ENCODE measurements around the gene MAP3K9.

DNA sequence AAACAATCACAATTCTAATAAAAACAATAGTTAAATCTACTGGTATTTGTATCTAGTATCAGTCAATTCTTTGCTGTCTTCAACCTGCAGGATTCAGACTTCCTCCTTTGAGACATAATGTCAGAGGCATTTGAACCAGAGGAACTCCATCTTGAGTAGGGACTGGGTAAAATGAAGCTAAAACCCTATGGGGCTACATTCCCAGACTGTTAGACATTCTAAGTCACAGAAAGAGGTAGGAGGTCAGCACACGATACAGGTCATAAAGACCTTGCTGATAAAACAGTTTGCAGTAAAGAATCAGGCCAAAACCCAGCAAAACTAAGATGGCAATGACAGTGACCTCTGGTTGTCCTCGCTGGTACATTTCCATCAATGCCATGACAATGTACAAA, 48.2 kb upstream of the MAP3K9 start:
- TF ChIP-seq, protein P1, sequence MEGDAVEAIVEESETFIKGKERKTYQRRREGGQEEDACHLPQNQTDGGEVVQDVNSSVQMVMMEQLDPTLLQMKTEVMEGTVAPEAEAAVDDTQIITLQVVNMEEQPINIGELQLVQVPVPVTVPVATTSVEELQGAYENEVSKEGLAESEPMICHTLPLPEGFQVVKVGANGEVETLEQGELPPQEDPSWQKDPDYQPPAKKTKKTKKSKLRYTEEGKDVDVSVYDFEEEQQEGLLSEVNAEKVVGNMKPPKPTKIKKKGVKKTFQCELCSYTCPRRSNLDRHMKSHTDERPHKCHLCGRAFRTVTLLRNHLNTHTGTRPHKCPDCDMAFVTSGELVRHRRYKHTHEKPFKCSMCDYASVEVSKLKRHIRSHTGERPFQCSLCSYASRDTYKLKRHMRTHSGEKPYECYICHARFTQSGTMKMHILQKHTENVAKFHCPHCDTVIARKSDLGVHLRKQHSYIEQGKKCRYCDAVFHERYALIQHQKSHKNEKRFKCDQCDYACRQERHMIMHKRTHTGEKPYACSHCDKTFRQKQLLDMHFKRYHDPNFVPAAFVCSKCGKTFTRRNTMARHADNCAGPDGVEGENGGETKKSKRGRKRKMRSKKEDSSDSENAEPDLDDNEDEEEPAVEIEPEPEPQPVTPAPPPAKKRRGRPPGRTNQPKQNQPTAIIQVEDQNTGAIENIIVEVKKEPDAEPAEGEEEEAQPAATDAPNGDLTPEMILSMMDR (IDR thresholded peaks at IDR 0.05) = no peak
- TF ChIP-seq CREM (CRISPR knock-in tag; IDR thresholded peaks at IDR 0.05) (no peak), SMAD4 (CRISPR knock-in tag; IDR thresholded peaks at IDR 0.05) (no peak), ESRRA (CRISPR knock-in tag; IDR thresholded peaks at IDR 0.05; ENCODE audit: borderline replicate concordance) (no peak), GRHL2 (CRISPR knock-in tag; IDR thresholded peaks at IDR 0.05; ENCODE audit: insufficient replicate concordance, severe bottlenecking) (no peak), ATF1 (CRISPR knock-in tag; IDR thresholded peaks at IDR 0.05) (no peak), ZNF263 (CRISPR knock-in tag; IDR thresholded peaks at IDR 0.05; ENCODE audit: low read depth) (no peak), HMGXB4 (CRISPR knock-in tag; IDR thresholded peaks at IDR 0.05) (no peak), RELA (CRISPR knock-in tag; IDR thresholded peaks at IDR 0.05; ENCODE audit: borderline replicate concordance) (no peak), ZBTB21 (CRISPR knock-in tag; IDR thresholded peaks at IDR 0.05; ENCODE audit: borderline replicate concordance) (no peak)

Data from WTC11 (cell line).